ENCODE data around the gene LRCH4.
"Not testable (repeated sequence)": the region's sequence is repeated elsewhere in the genome, so short reads cannot be mapped to it uniquely, and the experiment has no call there.

Gene LRCH4

GRCh38 chr7:100567031-100567730 is 18.7 kb downstream of the LRCH4 start:
- no peak for DNase-seq

GRCh38 chr7:100566018-100566531 is 19.9 kb downstream of the LRCH4 start:
- DNase-seq: no peak

- no peak for DNase-seq
These were observed 20.8 kb downstream of the LRCH4 start for GRCh38 chr7:100565133-100565571.

- not testable (repeated sequence) for DNase-seq
These were observed 21.5 kb downstream of the LRCH4 start for GRCh38 chr7:100564405-100564804.

GRCh38 chr7:100563809-100564400 is 22.0 kb downstream of the LRCH4 start:
- peak; percentile 74 for DNase-seq

- DNase-seq: no peak
These were observed 22.8 kb downstream of the LRCH4 start for GRCh38 chr7:100563100-100563564.

- DNase-seq: no peak
These were observed 23.5 kb downstream of the LRCH4 start for GRCh38 chr7:100562195-100563099.

- DNase-seq: no peak
These were observed 24.3 kb downstream of the LRCH4 start for GRCh38 chr7:100561491-100562194.

GRCh38 chr7:100559127-100559526 is 26.8 kb downstream of the LRCH4 start:
- no peak for DNase-seq

- DNase-seq: no peak
These were observed 29.4 kb downstream of the LRCH4 start for GRCh38 chr7:100556541-100556940.

- no peak for DNase-seq
These were observed 30.2 kb downstream of the LRCH4 start for GRCh38 chr7:100555701-100556100.

GRCh38 chr7:100553032-100553431 is 32.9 kb downstream of the LRCH4 start:
- no peak for DNase-seq

- no peak for DNase-seq
These were observed 33.4 kb downstream of the LRCH4 start for GRCh38 chr7:100552532-100552931.

GRCh38 chr7:100548446-100548845 is 37.5 kb downstream of the LRCH4 start:
- not testable (repeated sequence) for DNase-seq

- DNase-seq: no peak
These were observed 38.1 kb downstream of the LRCH4 start for GRCh38 chr7:100547872-100548271.

GRCh38 chr7:100546926-100547800 is 38.8 kb downstream of the LRCH4 start:
- no peak for DNase-seq

GRCh38 chr7:100546129-100546925 is 39.6 kb downstream of the LRCH4 start:
- DNase-seq: no peak

GRCh38 chr7:100545360-100546128 is 40.4 kb downstream of the LRCH4 start:
- no peak for DNase-seq

- DNase-seq: no peak
These were observed 41.0 kb downstream of the LRCH4 start for GRCh38 chr7:100544967-100545359.

- no peak for DNase-seq
These were observed 41.5 kb downstream of the LRCH4 start for GRCh38 chr7:100544386-100544785.
